ENCODE results near the gene PXDN. TPM values are rescaled to one million over a fixed set of nuclear protein-coding genes. Genes with fewer than 3 reads are reported as not detected.

Gene PXDN
- total and polyA plus RNA-seq, 9 of the 15 experiments (the other 6 are each of a cell fraction or from before 2014, with no cell fraction given): 0.49 TPM; not detected in 8

GRCh38 chr2:1683297-1683696, 61.0 kb downstream of the PXDN start:
- WGBS (ENCODE audit: insufficient coverage, low coverage, missing lambda C conversion rate): 0% methylated on average over 1 of the region's 1 CpG
- H3K9me3 ChIP-seq (replicated peaks; ENCODE audit: control insufficient read depth, insufficient read depth, low read depth, low read length): no peaks in the 10 kb centered on the region
- no peak overlapping the region for H3K9ac ChIP-seq (ENCODE audit: insufficient read depth in 1 of 2, low read depth in 2 of 2, low read length in 2 of 2)
- no peak overlapping the region for H2AFZ ChIP-seq (ENCODE audit: low read depth, low read length)
- H3K4me3 ChIP-seq: no peak overlapping the region
- intact Hi-C loops (cut with micrococcal nuclease): no loop called here
- H3K4me2 ChIP-seq (ENCODE audit: insufficient read depth, low read length): no peak overlapping the region
- H3K27me3 ChIP-seq (ENCODE audit: control insufficient read depth in 2 of 2, insufficient read depth in 2 of 2, low read length in 2 of 2): peaks cover 2 to 46% of the 10 kb centered on the region in 2 experiments; a peak in 2 of 5 replicates
- ChIA-PET CTCF (ENCODE audit: low intra/inter-chr PET ratio) (no interaction called here), POLR2A (no interaction called here)
- no peak for ATAC-seq
- no peaks in the 10 kb centered on the region for H4K20me1 ChIP-seq (replicated peaks; ENCODE audit: control insufficient read depth, insufficient read depth, low read length)
- H3K27ac ChIP-seq (ENCODE audit: extremely low read depth, low read depth, low read length): no peak overlapping the region
- in situ Hi-C loops (cut with MboI): no loop called here
- TF ChIP-seq, protein P1, sequence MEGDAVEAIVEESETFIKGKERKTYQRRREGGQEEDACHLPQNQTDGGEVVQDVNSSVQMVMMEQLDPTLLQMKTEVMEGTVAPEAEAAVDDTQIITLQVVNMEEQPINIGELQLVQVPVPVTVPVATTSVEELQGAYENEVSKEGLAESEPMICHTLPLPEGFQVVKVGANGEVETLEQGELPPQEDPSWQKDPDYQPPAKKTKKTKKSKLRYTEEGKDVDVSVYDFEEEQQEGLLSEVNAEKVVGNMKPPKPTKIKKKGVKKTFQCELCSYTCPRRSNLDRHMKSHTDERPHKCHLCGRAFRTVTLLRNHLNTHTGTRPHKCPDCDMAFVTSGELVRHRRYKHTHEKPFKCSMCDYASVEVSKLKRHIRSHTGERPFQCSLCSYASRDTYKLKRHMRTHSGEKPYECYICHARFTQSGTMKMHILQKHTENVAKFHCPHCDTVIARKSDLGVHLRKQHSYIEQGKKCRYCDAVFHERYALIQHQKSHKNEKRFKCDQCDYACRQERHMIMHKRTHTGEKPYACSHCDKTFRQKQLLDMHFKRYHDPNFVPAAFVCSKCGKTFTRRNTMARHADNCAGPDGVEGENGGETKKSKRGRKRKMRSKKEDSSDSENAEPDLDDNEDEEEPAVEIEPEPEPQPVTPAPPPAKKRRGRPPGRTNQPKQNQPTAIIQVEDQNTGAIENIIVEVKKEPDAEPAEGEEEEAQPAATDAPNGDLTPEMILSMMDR (IDR thresholded peaks at IDR 0.05 in 2 of 3, conservative IDR thresholded peaks at IDR 0.05 in 1 of 3; ENCODE audit: insufficient read depth in 2 of 3, low read depth in 1 of 3, low read length in 3 of 3): no peak
- TF ChIP-seq SNIP1 (IDR thresholded peaks at IDR 0.05; ENCODE audit: low read depth): no peak
- TF ChIP-seq NFATC3 (IDR thresholded peaks at IDR 0.05): no peak
- no peak for TF ChIP-seq CBX5 (IDR thresholded peaks at IDR 0.05; ENCODE audit: borderline replicate concordance, low read depth)
- TF ChIP-seq ZNF785 (CRISPR knock-in tag; IDR thresholded peaks at IDR 0.05): no peak
- TF ChIP-seq NR2C2 (CRISPR knock-in tag; IDR thresholded peaks at IDR 0.05): no peak
- TF ChIP-seq NR2C2 (tag; IDR thresholded peaks at IDR 0.05): no peak
- TF ChIP-seq, protein P2, sequence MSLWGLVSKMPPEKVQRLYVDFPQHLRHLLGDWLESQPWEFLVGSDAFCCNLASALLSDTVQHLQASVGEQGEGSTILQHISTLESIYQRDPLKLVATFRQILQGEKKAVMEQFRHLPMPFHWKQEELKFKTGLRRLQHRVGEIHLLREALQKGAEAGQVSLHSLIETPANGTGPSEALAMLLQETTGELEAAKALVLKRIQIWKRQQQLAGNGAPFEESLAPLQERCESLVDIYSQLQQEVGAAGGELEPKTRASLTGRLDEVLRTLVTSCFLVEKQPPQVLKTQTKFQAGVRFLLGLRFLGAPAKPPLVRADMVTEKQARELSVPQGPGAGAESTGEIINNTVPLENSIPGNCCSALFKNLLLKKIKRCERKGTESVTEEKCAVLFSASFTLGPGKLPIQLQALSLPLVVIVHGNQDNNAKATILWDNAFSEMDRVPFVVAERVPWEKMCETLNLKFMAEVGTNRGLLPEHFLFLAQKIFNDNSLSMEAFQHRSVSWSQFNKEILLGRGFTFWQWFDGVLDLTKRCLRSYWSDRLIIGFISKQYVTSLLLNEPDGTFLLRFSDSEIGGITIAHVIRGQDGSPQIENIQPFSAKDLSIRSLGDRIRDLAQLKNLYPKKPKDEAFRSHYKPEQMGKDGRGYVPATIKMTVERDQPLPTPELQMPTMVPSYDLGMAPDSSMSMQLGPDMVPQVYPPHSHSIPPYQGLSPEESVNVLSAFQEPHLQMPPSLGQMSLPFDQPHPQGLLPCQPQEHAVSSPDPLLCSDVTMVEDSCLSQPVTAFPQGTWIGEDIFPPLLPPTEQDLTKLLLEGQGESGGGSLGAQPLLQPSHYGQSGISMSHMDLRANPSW (CRISPR knock-in tag; IDR thresholded peaks at IDR 0.05): no peak
- no peak for TF ChIP-seq GATAD2B (IDR thresholded peaks at IDR 0.05; ENCODE audit: borderline replicate concordance)
- no peak for TF ChIP-seq PHF8 (IDR thresholded peaks at IDR 0.05; ENCODE audit: borderline replicate concordance, low read length)
- no peak for DNase-seq (ENCODE audit: extremely low read depth in 1 of 4, low spot score in 3 of 4)
- no TSS peak for BruUV-seq (replicated peaks)
- no peak for FAIRE-seq
- H3K9me1 ChIP-seq (ENCODE audit: control insufficient read depth, insufficient read depth, low read length): no peaks in the 10 kb centered on the region
- no peaks in the 10 kb centered on the region for H3K4me1 ChIP-seq (replicated peaks in 1 of 2; ENCODE audit: control insufficient read depth in 2 of 2, insufficient read depth in 2 of 2, low read length in 2 of 2)
- no peaks in the 10 kb centered on the region for H3K79me2 ChIP-seq (ENCODE audit: control insufficient read depth, insufficient read depth, low read length)
- H3K36me3 ChIP-seq (ENCODE audit: control insufficient read depth, insufficient read depth, low read length): no peaks in the 10 kb centered on the region

Data from K562 (cell line).